Dedifferentiated amniotic fluid mesenchymal stem cell (primary cell): Measurements from ENCODE around the gene KCNJ14.
A peak's percentile ranks its signal among the peaks of the same experiment; 100 is the strongest.

ENCODE experiments used
- DNase-seq: peaks from one replicate; pipeline ENCODE4 v3.0.0-alpha.2; 2016; ENCODE audit errors: extremely low spot score

Gene KCNJ14

DNA sequence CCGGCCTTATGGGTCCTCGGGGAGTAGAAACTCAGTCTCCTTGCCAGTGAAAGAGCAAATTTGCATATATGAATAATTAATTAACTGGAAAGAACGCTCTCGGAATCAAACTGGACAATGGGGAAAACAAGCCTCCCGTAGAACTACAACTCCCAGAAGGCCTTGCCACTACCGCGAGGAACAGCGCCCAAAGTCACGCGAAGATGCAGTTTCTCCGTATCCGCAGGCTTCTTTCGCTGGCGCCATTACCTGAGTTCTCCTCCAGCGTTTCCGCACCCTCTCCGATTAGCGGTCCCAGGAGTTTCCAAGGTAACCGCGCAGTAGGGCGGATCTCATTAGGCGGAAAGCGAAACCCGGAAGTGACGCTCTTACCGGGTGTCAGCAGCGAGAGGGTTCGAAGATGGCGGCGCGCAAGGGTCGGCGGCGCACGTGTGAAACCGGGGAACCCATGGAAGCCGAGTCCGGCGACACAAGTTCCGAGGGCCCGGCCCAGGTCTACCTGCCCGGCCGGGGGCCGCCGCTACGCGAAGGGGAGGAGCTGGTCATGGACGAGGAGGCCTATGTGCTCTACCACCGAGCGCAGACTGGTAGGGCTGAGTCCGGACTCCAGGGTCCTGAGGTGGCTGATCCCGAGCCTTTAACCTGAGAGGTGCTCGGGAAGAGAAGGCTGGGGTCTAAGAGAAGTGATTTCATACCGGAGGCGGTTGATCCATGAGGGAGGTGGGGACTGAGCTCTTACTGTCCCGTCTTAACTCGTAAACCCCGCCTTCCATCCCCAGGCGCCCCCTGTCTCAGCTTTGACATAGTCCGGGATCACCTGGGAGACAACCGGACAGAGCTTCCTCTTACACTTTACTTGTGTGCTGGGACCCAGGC is 9.5 kb upstream of the KCNJ14 start, which contains the start of gene GRWD1:
TSS of gene GRWD1 (plus strand) at position 378 of the 876 bp plus-strand sequence. CDS start at position 401, 23 bp downstream.
- DNase-seq, result peak; percentile 92

DNA sequence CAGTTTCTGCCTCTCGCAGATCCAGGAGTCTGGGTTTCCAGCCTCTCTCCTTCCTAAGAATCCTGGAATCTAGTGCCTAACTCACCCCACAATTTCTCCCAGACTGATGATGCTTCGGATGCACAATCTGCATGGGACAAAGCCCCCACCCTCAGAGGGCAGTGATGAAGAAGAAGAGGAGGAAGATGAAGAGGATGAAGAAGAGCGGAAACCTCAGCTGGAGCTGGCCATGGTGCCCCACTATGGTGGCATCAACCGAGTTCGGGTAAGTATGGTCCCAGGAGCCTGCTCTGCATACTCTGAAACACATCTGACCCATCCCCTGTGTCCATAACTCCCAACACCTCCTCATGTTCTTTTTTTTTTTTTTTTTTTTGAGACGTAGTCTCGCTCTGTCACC is 8.8 kb upstream of the KCNJ14 start:
- DNase-seq, result no peak

DNA sequence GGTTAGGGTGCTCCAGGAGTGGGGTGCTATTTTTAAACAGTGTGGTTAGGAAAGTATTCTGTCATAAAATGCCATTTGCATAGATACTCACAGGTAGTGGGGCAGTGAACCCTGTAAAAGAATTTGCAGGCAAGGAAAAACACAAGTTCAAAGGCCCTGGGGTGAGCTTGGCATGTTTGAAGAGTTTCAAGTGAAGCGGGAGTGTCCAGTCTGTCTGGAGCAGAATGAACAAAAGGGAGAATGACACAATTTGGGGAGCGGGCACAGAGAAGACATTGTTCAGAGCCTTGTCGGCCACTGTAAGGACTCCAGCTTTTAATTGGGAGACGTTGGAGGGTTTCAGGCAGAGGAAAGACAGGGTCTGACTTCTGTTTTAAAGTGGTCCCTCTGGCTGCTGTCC is 6.8 kb upstream of the KCNJ14 start:
- DNase-seq, result no peak

DNA sequence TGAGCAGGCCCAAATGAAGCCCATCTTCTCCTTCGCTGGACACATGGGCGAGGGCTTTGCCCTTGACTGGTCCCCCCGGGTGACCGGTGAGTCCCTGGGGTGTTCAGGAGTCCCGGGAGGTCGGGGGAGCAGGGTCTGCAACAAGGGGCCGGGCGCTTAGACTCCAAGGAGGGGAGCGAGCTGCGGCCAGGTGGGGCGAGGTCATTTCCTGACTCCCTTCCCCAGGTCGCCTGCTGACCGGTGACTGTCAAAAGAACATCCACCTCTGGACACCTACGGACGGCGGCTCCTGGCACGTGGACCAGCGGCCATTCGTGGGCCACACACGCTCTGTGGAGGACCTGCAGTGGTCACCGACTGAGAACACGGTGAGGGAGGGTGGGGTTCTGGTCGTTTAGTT is 4.9 kb upstream of the KCNJ14 start:
- no peak for DNase-seq

DNA sequence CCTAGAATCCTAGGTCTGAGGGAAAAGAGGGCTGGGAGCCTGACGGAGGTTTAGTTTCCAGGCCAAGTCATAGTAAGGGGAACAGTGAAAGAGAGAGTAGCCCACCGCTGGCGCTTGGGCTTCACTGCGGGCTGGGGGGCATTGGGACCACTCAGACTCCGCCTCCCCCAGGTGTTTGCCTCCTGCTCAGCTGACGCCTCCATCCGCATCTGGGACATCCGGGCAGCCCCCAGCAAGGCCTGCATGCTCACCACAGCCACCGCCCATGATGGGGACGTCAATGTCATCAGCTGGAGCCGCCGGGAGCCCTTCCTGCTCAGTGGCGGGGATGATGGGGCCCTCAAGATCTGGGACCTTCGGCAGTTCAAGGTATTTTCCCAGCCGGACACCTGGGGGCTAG is 4.5 kb upstream of the KCNJ14 start:
- no peak for DNase-seq

DNA sequence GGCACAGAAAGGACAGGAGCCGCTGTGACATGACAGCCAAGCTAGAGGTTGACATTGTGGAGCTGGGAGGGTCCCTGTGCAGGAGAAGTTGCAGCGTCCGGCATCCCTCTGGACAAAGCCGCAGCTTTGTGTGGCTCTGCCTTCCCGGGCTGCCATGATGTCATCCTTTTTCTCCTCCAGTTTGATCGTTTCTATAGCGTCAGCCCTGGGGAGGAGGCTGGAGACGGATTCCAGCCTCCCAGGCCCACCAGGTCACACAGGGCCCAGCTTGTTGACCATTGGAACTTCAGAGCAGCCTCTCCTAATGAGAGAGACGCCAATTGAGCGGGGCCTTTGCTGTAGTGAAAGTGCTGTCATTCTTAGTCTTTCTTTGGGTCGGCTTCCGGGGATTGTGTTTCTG is 3.8 kb upstream of the KCNJ14 start:
- DNase-seq, result no peak

DNA sequence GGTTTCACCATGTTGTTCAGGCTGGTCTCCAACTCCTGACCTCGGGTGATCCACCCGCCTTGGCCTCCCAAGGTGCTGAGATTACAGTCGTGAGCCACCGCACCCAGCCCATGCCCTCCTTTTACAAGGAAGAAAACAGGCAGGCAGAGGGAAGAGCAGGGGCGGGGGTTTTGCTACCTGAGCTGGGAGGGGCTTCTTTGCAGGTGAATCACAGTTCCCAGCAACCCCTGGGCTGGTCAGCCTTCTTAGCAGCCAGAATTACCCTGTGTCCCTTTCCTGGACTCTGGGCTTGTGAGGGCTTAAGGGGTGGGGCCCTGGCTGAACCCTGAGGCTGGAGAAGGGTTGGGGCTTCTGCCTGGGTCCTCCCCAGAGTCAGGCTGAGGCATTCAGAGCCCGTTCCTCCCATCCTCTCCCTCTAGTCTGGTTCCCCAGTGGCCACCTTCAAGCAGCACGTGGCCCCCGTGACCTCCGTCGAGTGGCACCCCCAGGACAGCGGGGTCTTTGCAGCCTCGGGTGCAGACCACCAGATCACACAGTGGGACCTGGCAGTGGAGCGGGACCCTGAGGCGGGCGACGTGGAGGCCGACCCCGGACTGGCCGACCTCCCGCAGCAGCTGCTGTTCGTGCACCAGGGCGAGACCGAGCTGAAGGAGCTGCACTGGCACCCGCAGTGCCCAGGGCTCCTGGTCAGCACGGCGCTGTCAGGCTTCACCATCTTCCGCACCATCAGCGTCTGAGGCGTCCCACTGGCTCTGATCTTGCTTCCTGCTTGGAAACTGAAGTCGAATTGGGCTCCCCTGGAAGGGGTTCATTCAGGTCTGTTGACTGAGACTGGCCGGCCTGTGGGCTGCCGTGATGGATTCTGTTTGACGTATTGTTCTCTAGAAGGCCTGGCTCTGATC is 2.8 kb upstream of the KCNJ14 start:
- DNase-seq, result no peak

DNA sequence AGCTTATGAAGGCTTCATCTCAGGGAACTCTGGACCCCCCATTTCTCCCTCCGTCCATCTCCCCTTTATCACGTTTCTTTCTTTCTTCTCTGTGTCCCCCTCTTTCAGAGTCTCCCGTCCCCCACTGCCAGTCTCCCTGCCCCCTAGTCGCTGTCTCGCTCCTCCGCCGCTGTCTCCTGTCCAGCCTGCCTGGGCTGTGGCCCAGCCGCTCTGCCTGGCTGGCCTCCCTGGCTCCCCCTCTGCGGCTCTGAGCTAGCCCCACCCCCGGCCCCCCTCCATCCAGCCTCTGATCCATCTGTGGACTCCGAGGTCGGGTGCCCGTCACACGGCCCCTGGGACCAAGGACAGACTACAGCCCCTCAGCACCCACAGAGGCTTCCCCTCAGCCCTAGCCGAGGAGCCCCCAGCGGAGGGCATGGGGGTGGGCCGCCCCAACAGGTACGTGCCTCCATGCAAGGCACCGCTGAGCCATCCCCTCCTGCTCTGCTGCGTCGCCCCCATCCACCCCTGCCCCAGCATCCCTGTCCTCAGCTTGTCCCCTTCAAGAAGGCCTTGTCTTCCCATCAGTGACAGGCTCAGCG is 1.1 kb upstream of the KCNJ14 start:
- no peak for DNase-seq

DNA sequence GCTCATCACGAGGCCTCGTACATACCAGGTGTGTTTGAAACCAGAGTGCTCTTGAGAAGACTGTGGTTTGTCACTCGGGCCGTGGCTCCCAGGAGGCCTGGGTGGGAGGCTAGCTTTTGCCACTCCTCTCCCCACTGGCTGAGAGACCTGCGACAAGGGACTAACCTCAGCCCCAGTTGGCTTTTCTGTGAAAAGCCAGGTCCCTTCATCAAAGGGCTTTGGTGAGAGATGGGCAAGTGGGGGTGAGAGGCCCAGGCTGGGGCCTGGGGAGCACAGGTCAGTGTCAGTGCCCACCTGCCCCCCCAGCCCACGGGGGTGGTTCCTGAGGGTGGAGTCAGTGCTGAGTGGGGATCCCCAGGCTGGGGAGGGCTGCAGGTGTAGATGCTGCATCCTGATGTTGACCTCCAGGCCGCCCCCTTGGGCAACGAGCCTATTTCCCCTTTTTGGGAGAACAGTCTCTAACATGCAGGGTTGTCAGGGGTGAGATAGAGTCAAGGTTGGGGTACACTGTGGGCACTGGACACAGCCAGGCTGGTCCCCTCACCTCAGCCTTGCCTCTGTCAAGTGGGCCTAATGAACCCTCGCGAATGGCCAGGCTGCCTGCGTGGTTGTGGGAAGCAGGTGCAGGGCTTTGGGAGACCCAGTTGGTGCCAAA is 661 bp downstream of the KCNJ14 start:
- DNase-seq, result no peak

DNA sequence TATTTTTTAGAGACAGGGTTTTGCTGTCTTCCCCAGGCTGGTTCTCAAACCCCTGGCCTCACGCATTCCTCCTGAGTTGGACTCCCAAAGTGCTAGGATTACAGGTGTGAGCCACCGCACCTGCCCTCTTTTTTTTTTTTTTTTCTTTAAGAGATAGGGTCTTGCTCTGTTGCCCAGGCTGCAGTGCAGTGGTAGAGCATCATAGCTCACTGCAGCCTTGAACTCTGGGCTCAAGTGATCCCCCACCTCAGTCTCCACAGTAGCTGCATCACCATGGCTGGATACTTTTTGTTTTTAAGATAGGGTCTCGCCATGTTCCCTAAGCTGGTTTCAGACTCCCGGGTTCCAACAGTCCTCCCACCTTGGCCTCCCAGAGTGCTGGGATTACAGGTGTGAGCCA is 1.5 kb downstream of the KCNJ14 start:
- no peak for DNase-seq

DNA sequence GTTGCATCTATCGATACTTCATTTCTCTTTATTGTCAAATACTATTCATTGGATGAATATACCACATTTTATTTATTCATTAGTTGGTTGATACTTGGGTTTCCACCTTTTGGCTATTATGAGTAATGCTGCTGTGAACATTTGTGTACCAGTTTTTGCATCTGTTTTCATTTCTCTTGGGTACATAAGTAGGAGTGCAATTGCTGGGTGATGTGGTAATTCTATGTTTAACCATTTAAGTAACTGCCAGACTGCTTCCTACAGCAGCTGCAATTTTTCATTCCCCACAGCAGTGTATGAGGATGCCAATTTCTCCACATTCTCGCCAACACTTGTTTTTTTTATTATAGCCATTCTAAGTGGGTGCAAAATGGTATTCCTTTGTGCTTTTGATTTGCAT is 2.6 kb downstream of the KCNJ14 start:
- no peak for DNase-seq

DNA sequence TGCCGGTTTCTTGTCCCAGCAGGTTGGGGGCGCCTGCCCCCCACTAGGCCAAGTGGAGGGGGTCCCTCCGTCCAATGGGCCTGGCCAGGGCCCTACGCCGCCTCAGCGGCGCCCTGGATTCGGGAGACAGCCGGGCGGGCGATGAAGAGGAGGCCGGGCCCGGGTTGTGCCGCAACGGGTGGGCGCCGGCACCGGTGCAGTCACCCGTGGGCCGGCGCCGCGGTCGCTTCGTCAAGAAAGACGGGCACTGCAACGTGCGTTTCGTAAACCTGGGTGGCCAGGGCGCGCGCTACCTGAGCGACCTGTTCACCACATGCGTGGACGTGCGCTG is 6.2 kb downstream of the KCNJ14 start:
- no peak for DNase-seq

DNA sequence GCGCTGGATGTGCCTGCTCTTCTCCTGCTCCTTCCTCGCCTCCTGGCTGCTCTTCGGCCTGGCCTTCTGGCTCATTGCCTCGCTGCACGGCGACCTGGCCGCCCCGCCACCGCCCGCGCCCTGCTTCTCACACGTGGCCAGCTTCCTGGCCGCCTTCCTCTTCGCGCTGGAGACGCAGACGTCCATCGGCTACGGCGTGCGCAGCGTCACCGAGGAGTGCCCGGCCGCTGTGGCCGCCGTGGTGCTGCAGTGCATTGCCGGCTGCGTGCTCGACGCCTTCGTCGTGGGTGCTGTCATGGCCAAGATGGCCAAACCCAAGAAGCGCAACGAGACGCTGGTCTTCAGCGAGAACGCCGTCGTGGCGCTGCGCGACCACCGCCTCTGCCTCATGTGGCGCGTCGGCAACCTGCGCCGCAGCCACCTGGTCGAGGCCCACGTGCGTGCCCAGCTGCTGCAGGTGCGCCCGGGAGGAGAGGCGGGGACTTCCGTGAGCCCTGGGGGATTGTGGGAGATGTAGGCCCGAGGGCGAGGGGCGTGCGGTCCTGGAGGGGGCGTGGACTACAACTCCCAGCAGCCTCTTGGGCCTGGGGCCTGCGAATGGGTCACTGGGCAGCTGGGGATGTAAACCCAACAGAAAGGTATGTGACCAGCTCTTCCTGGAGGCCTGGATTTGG is 6.7 kb downstream of the KCNJ14 start:
- DNase-seq, result no peak

DNA sequence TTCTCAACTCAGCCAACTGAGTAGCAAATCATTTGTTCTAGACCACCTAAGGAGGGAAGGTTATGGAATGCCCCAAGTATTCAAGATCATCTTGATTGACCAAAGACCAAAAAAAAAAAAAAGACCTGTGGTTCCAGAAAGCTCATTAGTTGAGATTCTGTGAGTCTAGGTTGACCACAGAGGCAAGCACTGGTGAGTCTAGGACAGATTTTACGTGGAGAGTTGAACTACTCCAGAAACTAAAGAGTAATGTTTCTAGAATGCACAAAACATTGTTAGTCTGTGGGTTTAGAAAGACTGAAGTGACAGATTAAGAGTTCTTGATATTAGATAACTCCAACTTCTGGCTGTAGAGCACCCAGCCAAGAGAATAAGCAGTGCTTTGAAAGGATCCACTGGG is 9.8 kb downstream of the KCNJ14 start:
- DNase-seq, result no peak

DNA sequence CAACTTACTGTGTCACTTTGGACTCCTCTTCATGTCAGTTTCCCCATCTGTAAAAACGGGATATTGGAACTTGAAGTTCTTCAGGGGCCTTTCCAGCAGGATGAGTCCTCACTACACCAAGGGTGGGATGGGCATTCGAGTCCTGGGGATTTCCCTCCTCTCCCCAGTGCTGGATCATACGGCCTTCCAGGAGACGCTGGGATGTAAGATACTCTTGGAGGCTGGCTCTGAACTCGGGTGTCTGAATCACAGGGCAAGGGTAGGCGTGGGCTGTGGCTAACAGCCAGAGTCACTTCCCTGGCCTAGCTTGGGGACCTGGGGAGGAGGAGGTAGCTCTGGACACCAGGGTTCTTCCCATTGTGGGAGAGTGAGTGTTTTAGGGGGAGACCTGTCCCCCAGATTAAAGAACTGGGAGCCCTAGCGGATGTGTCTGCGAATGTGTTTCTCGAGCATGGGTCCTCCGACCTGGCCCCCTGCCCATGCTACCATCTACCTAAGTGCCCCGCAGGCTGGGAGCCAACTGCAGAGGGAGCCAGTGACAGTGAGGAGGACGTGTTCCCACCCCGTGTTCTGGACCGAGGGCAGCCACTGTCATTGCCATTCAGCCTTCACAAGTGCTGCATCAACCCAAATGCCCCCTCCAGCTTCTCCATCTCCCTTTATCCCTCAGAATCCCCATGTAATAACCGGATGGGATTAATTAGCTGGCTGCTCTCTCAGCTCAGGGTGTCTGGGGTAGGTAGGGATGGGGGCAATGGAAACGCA is 11.4 kb downstream of the KCNJ14 start:
- DNase-seq, result no peak

DNA sequence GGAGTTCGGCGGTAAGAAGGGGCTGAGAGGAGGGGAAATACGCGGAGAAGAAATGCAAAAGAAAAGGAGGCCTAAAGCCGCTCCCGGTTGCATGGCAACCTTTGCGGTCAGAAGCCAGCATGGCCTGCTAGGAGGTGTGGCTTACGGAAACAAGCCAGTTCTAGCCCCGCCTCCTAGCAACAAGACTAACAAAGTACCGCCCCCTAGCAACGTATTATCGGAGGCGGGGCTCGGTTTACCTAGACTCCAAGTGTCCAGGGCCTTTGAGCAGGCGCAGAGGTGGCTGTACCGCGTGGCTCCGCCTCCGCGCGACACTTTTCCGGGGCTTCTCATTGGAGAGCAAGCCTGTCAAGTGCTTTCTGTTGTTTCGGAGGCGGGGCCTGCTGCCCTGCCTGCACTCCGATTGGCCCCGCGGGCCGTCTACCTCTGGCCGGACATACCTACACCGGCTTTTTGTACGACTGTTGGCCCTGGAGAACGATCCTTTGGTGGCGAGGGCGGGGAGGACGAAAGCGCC is 13.5 kb downstream of the KCNJ14 start:
- DNase-seq, result peak; percentile 100

DNA sequence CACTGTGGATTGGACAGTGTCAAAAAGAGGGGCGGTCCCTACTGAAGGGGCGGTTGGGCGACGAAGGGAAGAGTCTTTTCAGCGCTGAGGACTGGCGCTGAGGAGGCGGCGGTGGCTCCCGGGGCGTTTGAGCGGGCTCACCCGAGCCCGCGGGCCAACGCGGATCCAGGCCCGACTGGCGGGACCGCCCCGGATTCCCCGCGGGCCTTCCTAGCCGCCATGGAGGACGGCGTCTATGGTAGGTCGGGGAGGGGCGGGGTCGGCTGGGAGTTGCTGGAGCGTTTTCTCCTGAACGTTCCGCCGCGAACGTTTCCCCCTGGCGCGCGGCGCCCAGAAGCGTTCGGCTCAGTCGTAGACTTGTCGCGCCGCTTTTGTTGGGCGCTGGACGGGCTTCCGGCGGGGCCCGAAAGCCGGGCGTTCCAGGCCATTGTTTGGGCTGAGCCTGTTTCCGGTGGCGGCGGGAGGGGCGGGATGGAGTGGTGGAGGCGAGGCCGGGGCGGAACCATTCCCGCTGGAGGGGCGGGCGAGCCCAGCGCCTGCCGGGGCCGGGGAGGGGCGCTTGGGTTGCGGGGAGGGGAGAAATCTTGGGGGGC is 14.0 kb downstream of the KCNJ14 start, which contains the start of gene CYTH2:
TSS of gene CYTH2 (plus strand) at position 81 of the 593 bp plus-strand sequence. CDS start at position 220, 139 bp downstream.
- peak; percentile 81 for DNase-seq

DNA sequence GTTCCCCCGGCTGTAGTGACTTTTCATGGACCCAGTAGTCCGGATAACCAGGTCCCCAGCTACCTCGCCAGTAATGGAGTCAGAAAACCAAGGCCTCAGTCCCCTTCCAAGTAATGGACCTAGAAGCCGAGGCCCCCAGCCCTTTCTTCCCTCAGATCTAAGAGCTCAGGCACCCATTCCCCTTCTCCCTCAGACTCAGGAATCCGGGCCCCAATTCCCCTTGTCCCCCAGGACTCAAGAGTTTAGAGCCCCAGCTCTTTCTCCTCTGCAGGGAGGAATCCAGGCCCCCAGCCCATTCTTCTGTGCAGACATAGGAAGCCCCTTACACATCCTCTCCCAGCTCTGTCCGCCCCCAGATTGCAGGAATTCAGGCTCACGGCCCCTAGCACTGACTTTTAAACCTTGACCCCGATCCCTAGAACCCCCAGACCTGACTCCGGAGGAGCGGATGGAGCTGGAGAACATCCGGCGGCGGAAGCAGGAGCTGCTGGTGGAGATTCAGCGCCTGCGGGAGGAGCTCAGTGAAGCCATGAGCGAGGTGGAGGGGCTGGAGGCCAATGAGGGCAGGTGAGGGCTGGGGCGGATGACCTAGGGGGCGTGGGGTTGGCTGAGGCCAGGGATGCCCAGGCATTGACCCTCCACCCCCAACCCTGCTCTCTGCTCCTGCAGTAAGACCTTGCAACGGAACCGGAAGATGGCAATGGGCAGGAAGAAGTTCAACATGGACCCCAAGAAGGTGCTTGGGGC is 14.7 kb downstream of the KCNJ14 start:
- DNase-seq, result no peak

DNA sequence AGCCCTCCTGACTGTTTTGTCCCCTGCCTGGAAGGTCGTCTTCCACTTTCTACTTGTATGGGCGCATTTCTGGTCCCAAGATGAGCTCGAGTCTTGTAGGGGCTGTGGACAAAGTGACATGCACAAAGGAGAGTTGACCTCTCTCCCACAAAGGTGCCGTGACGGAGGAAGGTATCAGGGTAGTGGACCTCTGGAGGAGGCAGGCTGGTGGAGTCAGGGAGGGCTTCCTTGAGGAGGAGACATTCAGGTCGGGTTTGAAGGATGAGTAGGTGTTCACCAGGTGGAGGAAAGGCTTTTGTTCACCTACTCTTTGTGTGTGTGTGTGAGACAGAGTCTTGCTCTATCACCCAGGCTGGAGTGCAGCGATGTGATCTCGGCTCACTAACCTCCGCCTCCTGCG is 15.5 kb downstream of the KCNJ14 start:
- DNase-seq, result no peak
